GM12875 (cell line): ENCODE data around the gene SLC19A1.

Experiments used
- H3K4me3 ChIP-seq: one replicate; pipeline ENCODE4 v1.5.1; 2011; ENCODE audit warnings: low read depth, low read length, control low read depth
- TF ChIP-seq, protein P1 (sequence below): IDR thresholded peaks from 2 replicates; pipeline ENCODE4 v1.5.1; 2011; ENCODE audit warnings: low read depth, mild to moderate bottlenecking, control low read depth, inconsistent platforms, low read length, moderate library complexity, borderline replicate concordance; ENCODE audit not compliant: insufficient read depth

Gene SLC19A1

GRCh38 chr21:45576838-45577737, 34.8 kb upstream of the SLC19A1 start:
- H3K4me3 ChIP-seq, result no peak overlapping the region
- TF ChIP-seq, protein P1, sequence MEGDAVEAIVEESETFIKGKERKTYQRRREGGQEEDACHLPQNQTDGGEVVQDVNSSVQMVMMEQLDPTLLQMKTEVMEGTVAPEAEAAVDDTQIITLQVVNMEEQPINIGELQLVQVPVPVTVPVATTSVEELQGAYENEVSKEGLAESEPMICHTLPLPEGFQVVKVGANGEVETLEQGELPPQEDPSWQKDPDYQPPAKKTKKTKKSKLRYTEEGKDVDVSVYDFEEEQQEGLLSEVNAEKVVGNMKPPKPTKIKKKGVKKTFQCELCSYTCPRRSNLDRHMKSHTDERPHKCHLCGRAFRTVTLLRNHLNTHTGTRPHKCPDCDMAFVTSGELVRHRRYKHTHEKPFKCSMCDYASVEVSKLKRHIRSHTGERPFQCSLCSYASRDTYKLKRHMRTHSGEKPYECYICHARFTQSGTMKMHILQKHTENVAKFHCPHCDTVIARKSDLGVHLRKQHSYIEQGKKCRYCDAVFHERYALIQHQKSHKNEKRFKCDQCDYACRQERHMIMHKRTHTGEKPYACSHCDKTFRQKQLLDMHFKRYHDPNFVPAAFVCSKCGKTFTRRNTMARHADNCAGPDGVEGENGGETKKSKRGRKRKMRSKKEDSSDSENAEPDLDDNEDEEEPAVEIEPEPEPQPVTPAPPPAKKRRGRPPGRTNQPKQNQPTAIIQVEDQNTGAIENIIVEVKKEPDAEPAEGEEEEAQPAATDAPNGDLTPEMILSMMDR, result no peak

- TF ChIP-seq, protein P1, result no peak
- no peak overlapping the region for H3K4me3 ChIP-seq
These were observed 34.0 kb upstream of the SLC19A1 start for GRCh38 chr21:45575993-45576837.

DNA sequence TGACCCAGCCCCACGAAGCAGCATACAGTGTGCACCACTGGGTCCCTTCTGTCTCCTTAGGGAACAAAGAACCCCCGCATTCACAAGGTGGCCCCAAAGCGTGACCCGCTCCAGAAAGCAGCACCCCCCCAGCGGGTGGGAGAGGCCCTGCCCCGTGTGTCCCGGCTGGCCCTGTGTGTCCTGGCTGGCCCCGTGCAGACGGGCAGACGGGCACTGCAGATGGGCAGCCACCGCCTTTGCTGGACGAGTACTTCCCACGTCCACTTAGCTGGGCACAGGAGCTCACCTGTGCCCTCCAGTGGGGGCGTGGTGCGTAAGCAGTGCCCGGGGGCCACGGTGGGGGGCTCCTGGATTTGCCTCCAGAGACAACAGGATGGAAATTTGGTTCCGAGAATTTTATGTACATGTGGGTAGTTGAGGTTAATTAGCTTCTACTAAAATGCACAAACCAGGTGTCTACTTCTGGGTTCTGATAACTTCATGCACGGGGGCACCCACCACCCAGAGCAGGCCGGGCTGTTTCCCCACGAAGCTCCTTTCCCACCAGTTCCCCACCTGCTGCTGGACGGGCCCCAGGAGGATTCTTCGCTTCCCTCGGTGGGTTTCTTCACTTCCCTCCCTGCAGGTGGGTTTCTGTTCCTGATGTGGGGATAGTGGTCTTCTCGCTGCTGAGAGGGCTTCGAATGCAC, 33.2 kb upstream of the SLC19A1 start:
- H3K4me3 ChIP-seq, result no peak overlapping the region
- TF ChIP-seq, protein P1, result no peak

GRCh38 chr21:45574691-45575090, 32.5 kb upstream of the SLC19A1 start:
- H3K4me3 ChIP-seq, result no peak overlapping the region
- TF ChIP-seq, protein P1, result no peak

DNA sequence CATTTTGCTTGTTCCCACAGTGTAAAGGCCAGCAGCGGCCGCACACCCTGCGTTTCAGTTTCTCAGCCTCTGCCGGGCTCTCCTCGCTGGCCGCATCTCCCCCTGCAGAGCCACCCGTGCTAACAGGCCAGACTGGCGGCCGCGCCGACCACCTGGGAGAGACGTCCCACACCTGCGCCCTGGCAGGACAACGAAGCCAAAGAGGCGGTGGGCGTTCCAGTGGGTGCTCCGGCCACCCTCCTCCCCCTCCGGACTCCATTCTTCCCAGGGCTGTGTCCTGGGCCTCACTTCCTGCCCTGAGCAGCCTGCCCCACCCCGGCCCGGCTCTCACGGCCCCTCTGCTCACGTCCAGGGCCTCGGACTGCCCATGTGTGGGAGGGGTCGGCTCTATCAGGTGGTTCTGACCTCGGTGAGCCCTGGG, 31.9 kb upstream of the SLC19A1 start:
- TF ChIP-seq, protein P1, result no peak
- H3K4me3 ChIP-seq, result no peak overlapping the region

DNA sequence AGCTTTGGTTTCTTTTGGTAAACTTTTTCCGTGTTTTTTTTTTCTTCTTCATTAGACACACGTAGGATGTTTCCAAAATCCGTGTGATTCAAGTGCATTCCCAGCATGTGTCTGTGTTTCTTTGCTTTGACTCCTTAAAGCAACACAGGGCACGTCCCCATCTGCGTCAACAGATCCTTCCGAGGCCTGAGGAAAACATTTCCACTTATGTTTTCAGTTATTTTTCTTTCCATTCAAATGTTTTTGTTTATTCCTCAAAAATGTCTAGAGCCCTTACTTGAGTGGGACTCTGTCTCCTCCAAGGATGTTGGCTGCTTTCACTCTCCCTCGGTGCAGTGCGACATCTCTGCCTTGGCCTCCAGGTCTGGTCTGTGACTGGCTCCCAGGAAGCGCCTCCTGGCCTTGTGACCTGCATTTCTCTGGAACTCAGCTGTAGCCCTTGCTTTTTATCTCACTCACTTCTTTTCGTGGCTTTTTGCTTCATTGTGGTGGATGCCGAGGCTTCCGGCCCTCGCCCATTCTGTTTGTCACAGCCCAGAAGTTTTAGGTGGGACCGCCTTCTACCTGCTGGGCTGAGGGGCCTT, 31.3 kb upstream of the SLC19A1 start:
- H3K4me3 ChIP-seq, result no peak overlapping the region
- TF ChIP-seq, protein P1, result no peak
